HepG2 (cell line): ENCODE data around the gene RMDN2. TPM values are rescaled to one million over a fixed set of nuclear protein-coding genes. Genes with fewer than 3 reads are reported as not detected.

Source experiments
- CBX5 ChIP-seq: sonication (generic); formaldehyde crosslinking; IDR thresholded peaks from 2 replicates; pipeline ENCODE4 v1.4.0; 2020; ENCODE audit warnings: missing genetic modification reagents, borderline replicate concordance
- DNMT3B ChIP-seq: conservative IDR thresholded peaks from 2 replicates; pipeline ENCODE4 v1.6.1; 2016; ENCODE audit warnings: missing biosample characterization, control low read depth
- FOSL2 ChIP-seq: sonication (generic); formaldehyde crosslinking; IDR thresholded peaks from 2 replicates; pipeline ENCODE4 v1.4.0; 2020; ENCODE audit warnings: missing genetic modification reagents
- GTF3A ChIP-seq: sonication (generic); formaldehyde crosslinking; conservative IDR thresholded peaks from 2 replicates; pipeline ENCODE4 v1.4.0; 2020; ENCODE audit warnings: mild to moderate bottlenecking, missing genetic modification reagents
- HMG20A ChIP-seq: IDR thresholded peaks from 2 replicates; pipeline ENCODE4 v1.6.1; 2016; ENCODE audit warnings: borderline replicate concordance
- KLF6 ChIP-seq: IDR thresholded peaks from 2 replicates; pipeline ENCODE4 v1.8.0; 2016; ENCODE audit warnings: missing biosample characterization, missing genetic modification reagents
- NR3C1 ChIP-seq: sonication (generic); formaldehyde crosslinking; IDR thresholded peaks from 2 replicates; pipeline ENCODE4 v1.4.0; 2020; ENCODE audit warnings: missing genetic modification reagents
- REXO4 ChIP-seq: sonication (generic); formaldehyde crosslinking; IDR thresholded peaks from 2 replicates; pipeline ENCODE4 v1.8.0; 2022; ENCODE audit warnings: missing genetic modification reagents, mild to moderate bottlenecking, borderline replicate concordance
- RXRB ChIP-seq: IDR thresholded peaks from 2 replicates; pipeline ENCODE4 v1.6.1; 2016; ENCODE audit warnings: borderline replicate concordance, missing genetic modification reagents, missing compliant biosample characterization
- SOX5 ChIP-seq: IDR thresholded peaks from 2 replicates; pipeline ENCODE4 v1.6.1; 2016; ENCODE audit warnings: borderline replicate concordance
- SOX6 ChIP-seq, 2 experiments: fragments of 450-650 bp in 1 of 2; sonication (generic) in 1 of 2; formaldehyde crosslinking in 1 of 2; IDR thresholded peaks; 2 replicates each; pipeline versions ENCODE4 v1.4.0 to v1.6.1; 2017 to 2020; ENCODE audit warnings: antibody characterized with exemption in 1 of 2, mild to moderate bottlenecking in 1 of 2, missing genetic modification reagents in 1 of 2
- SUZ12 ChIP-seq: fragments of 150-350 bp; IDR thresholded peaks from 2 replicates; pipeline ENCODE4 v1.6.1; 2014; ENCODE audit warnings: low read depth, low read length
- TCF7 ChIP-seq: sonication (generic); IDR thresholded peaks from 2 replicates; pipeline ENCODE4 v1.6.1; 2016; ENCODE audit warnings: antibody characterized with exemption, low read depth
- THAP11 ChIP-seq: IDR thresholded peaks from 2 replicates; pipeline ENCODE4 v1.6.1; 2016; ENCODE audit warnings: missing biosample characterization, missing genetic modification reagents
- ZNF781 ChIP-seq: sonication (generic); formaldehyde crosslinking; IDR thresholded peaks from 2 replicates; pipeline ENCODE4 v1.5.1; 2020; ENCODE audit warnings: borderline replicate concordance, mild to moderate bottlenecking, missing genetic modification reagents; ENCODE audit errors: not compliant biosample characterization
- polyA plus RNA-seq, 8 experiments: library from polyadenylated mRNA; depleted of rRNA in 3 of 8; stranded (reverse) in 7 of 8; unstranded in 1 of 8; fragments of >200 nt; fragmentation: Illumina TruSeq in 4 of 8; extraction: Trizol in 4 of 8; gene quantifications; 2 replicates each; pipeline versions ENCODE4 v1.2.1 to v1.2.3, GENCODE V29; 2011 to 2016; ENCODE audit warnings: low read depth in 4 of 8, missing spikeins in 1 of 8, mixed read lengths in 1 of 8; ENCODE audit not compliant: insufficient read depth in 1 of 8
- total RNA-seq, 5 experiments: library from RNA; depleted of rRNA; stranded (reverse); fragments of >200 nt; fragmentation: Illumina TruSeq; extraction: Trizol; gene quantifications; 2 replicates each; pipeline ENCODE4 v1.2.3, GENCODE V29; 2016; ENCODE audit warnings: low read depth in 1 of 5
- TF ChIP-seq, protein P1 (sequence below): sonication (generic); formaldehyde crosslinking; IDR thresholded peaks from 2 replicates; pipeline ENCODE4 v1.5.1; 2020; ENCODE audit warnings: mild to moderate bottlenecking, missing genetic modification reagents, moderate library complexity
- TF ChIP-seq, protein P2 (sequence below): sonication (generic); formaldehyde crosslinking; IDR thresholded peaks from 2 replicates; pipeline ENCODE4 v1.8.1; 2022; ENCODE audit warnings: low read depth, mild to moderate bottlenecking, missing genetic modification reagents
- TF ChIP-seq, protein P3 (sequence below): sonication (generic); formaldehyde crosslinking; IDR thresholded peaks from 2 replicates; pipeline ENCODE4 v1.5.1; 2020; ENCODE audit warnings: missing genetic modification reagents, mild to moderate bottlenecking, borderline replicate concordance
- TF ChIP-seq, protein P4 (sequence below): sonication (generic); formaldehyde crosslinking; IDR thresholded peaks from 2 replicates; pipeline ENCODE4 v1.8.1; 2022; ENCODE audit warnings: mild to moderate bottlenecking, missing genetic modification reagents
- TF ChIP-seq, protein P5 (sequence below): sonication (generic); formaldehyde crosslinking; IDR thresholded peaks from 2 replicates; pipeline ENCODE4 v1.4.0; 2020; ENCODE audit warnings: missing genetic modification reagents

The RMDN2 gene
- total and polyA plus RNA-seq, 2 of the 13 experiments (the other 11 are each of a cell fraction or from before 2014, with no cell fraction given) = 2.3 to 8.9 TPM

DNA sequence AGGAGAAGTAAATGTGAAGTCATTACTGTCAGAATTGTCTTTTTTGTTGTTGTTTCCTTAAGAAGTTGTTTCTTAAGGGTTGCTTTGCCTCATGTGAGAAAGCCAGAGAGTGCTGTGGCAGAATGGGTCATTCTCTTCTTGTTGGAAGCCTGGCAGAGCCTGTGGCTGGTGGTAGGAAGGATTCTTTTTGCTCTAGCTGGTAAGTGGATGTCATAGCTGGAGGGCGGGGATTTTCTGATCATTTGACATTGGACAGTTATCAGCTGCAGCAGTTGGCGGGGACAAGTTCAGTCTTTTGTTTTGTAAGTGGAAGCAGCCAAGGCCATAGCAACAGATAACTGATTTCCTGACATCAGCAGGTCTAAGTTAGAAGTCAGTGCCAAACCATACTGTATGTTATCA lies 5.5 kb upstream of the RMDN2 start (continued):
- TF ChIP-seq, protein P1, sequence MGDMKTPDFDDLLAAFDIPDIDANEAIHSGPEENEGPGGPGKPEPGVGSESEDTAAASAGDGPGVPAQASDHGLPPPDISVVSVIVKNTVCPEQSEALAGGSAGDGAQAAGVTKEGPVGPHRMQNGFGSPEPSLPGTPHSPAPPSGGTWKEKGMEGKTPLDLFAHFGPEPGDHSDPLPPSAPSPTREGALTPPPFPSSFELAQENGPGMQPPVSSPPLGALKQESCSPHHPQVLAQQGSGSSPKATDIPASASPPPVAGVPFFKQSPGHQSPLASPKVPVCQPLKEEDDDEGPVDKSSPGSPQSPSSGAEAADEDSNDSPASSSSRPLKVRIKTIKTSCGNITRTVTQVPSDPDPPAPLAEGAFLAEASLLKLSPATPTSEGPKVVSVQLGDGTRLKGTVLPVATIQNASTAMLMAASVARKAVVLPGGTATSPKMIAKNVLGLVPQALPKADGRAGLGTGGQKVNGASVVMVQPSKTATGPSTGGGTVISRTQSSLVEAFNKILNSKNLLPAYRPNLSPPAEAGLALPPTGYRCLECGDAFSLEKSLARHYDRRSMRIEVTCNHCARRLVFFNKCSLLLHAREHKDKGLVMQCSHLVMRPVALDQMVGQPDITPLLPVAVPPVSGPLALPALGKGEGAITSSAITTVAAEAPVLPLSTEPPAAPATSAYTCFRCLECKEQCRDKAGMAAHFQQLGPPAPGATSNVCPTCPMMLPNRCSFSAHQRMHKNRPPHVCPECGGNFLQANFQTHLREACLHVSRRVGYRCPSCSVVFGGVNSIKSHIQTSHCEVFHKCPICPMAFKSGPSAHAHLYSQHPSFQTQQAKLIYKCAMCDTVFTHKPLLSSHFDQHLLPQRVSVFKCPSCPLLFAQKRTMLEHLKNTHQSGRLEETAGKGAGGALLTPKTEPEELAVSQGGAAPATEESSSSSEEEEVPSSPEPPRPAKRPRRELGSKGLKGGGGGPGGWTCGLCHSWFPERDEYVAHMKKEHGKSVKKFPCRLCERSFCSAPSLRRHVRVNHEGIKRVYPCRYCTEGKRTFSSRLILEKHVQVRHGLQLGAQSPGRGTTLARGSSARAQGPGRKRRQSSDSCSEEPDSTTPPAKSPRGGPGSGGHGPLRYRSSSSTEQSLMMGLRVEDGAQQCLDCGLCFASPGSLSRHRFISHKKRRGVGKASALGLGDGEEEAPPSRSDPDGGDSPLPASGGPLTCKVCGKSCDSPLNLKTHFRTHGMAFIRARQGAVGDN (CRISPR knock-in tag) = no peak
- no peak for TF ChIP-seq REXO4
- TF ChIP-seq ZNF781 (CRISPR knock-in tag) = no peak
- TF ChIP-seq NR3C1 (CRISPR knock-in tag) = no peak
- TF ChIP-seq, protein P2, sequence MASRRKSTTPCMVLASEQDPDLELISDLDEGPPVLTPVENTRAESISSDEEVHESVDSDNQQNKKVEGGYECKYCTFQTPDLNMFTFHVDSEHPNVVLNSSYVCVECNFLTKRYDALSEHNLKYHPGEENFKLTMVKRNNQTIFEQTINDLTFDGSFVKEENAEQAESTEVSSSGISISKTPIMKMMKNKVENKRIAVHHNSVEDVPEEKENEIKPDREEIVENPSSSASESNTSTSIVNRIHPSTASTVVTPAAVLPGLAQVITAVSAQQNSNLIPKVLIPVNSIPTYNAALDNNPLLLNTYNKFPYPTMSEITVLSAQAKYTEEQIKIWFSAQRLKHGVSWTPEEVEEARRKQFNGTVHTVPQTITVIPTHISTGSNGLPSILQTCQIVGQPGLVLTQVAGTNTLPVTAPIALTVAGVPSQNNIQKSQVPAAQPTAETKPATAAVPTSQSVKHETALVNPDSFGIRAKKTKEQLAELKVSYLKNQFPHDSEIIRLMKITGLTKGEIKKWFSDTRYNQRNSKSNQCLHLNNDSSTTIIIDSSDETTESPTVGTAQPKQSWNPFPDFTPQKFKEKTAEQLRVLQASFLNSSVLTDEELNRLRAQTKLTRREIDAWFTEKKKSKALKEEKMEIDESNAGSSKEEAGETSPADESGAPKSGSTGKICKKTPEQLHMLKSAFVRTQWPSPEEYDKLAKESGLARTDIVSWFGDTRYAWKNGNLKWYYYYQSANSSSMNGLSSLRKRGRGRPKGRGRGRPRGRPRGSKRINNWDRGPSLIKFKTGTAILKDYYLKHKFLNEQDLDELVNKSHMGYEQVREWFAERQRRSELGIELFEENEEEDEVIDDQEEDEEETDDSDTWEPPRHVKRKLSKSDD (CRISPR knock-in tag) = no peak
- no peak for TF ChIP-seq CBX5 (CRISPR knock-in tag)
- no peak for TF ChIP-seq SUZ12
- TF ChIP-seq TCF7 = peak; percentile 52; the same call in 1 of the 2 replicates
- TF ChIP-seq, protein P3, sequence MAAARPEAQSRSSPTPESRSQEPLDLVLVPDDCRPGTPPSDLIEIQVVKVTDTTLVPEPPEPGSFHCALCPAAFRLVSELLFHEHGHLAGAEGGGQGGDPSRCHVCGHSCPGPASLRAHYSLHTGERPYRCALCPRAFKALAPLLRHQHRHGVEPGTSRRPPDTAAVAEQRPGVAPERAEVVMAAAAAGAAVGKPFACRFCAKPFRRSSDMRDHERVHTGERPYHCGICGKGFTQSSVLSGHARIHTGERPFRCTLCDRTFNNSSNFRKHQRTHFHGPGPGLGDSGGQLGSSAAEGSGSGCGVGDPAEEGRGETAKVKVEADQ = no peak; the same call in 1 of the 2 replicates
- TF ChIP-seq, protein P4, sequence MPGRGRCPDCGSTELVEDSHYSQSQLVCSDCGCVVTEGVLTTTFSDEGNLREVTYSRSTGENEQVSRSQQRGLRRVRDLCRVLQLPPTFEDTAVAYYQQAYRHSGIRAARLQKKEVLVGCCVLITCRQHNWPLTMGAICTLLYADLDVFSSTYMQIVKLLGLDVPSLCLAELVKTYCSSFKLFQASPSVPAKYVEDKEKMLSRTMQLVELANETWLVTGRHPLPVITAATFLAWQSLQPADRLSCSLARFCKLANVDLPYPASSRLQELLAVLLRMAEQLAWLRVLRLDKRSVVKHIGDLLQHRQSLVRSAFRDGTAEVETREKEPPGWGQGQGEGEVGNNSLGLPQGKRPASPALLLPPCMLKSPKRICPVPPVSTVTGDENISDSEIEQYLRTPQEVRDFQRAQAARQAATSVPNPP = no peak
- no peak for TF ChIP-seq GTF3A (CRISPR knock-in tag)
- TF ChIP-seq SOX5 = peak; percentile 78; the same call in 1 of the 2 replicates
- TF ChIP-seq, protein P5, sequence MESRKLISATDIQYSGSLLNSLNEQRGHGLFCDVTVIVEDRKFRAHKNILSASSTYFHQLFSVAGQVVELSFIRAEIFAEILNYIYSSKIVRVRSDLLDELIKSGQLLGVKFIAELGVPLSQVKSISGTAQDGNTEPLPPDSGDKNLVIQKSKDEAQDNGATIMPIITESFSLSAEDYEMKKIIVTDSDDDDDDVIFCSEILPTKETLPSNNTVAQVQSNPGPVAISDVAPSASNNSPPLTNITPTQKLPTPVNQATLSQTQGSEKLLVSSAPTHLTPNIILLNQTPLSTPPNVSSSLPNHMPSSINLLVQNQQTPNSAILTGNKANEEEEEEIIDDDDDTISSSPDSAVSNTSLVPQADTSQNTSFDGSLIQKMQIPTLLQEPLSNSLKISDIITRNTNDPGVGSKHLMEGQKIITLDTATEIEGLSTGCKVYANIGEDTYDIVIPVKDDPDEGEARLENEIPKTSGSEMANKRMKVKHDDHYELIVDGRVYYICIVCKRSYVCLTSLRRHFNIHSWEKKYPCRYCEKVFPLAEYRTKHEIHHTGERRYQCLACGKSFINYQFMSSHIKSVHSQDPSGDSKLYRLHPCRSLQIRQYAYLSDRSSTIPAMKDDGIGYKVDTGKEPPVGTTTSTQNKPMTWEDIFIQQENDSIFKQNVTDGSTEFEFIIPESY (CRISPR knock-in tag) = no peak
- TF ChIP-seq RXRB (CRISPR knock-in tag) = peak; percentile 72; the same call in 1 of the 2 replicates
- 0 out of 2 replicates have a peak, but pooled peaks have one; percentile 43 for TF ChIP-seq FOSL2 (CRISPR knock-in tag)
- TF ChIP-seq KLF6 (CRISPR knock-in tag) = 0 out of 2 replicates have a peak, but pooled peaks have one; percentile 3
- TF ChIP-seq THAP11 = peak; percentile 41; the same call in 1 of the 2 replicates
- TF ChIP-seq SOX6 (IDR thresholded peaks at IDR 0.05) = no peak
- peak; percentile 85 for TF ChIP-seq SOX6 (CRISPR knock-in tag; IDR thresholded peaks at IDR 0.05)
- TF ChIP-seq HMG20A = peak; percentile 63; the same call in 1 of the 2 replicates
- no peak for TF ChIP-seq DNMT3B (CRISPR knock-in tag)
